IPS-NIHi11 (cell line): Measurements from ENCODE around the gene KAT14.
A peak's percentile ranks its signal among the peaks of the same experiment; 100 is the strongest.
"Not testable (repeated sequence)": the region's sequence is repeated elsewhere in the genome, so short reads cannot be mapped to it uniquely, and the experiment has no call there.

Experiments used
- DNase-seq: peaks from one replicate; pipeline ENCODE4 v3.0.0; 2012; ENCODE audit warnings: mixed read lengths, low spot score

The KAT14 gene, protein sequence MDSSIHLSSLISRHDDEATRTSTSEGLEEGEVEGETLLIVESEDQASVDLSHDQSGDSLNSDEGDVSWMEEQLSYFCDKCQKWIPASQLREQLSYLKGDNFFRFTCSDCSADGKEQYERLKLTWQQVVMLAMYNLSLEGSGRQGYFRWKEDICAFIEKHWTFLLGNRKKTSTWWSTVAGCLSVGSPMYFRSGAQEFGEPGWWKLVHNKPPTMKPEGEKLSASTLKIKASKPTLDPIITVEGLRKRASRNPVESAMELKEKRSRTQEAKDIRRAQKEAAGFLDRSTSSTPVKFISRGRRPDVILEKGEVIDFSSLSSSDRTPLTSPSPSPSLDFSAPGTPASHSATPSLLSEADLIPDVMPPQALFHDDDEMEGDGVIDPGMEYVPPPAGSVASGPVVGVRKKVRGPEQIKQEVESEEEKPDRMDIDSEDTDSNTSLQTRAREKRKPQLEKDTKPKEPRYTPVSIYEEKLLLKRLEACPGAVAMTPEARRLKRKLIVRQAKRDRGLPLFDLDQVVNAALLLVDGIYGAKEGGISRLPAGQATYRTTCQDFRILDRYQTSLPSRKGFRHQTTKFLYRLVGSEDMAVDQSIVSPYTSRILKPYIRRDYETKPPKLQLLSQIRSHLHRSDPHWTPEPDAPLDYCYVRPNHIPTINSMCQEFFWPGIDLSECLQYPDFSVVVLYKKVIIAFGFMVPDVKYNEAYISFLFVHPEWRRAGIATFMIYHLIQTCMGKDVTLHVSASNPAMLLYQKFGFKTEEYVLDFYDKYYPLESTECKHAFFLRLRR

DNA sequence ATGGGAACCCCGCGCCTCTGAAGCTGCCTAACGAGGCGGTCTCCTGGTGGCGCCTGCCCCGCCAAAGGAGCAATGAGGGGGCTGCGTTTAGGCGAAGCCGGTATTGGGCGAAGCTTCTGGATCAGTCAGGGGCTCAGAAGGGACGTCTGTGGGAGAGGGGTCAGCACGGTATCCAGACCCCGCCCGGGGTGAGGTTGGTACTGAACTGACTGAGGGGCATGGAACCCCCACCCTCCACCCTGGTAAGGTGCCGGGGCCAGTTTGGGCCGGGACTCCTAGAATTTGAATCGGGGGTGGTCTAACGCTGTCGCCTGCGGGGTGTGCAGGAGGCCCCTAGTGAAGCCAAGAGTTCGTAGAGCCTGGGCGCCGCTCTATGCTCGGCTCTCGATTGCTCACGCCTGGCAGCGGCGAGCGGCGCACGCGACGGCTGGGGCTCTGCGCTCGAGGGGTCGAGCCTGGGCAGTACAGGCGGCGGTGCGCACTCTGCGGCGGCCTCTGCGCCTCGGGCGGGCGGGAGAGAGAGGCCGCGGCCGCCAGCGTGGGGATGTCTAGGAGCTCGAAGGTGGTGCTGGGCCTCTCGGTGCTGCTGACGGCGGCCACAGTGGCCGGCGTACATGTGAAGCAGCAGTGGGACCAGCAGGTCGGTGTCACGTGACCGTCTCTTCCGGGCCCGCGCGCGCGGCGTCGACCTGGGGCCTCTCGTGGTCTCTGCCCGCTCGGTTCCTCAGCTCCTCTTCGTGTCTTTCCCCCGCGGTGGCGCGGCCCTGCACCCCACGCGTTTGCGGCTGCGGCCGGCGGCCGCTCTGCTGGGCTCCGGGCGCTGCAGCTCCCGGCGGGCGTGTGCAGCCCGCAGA is at the start of gene KAT14, which contains the start of gene PET117:
Gene KAT14, plus strand, starts transcription at position 452 of the 854 bp plus-strand sequence. CDS start 4,798 bp downstream, outside the sequence.
Gene PET117, plus strand, starts transcription at position 452 of the 854 bp plus-strand sequence. Its CDS starts 93 bp downstream, at position 545.
- DNase-seq: peak; percentile 93

GRCh38 chr20:18088298-18088697 is 49.4 kb upstream of the KAT14 start:
- not testable (repeated sequence) for DNase-seq

DNA sequence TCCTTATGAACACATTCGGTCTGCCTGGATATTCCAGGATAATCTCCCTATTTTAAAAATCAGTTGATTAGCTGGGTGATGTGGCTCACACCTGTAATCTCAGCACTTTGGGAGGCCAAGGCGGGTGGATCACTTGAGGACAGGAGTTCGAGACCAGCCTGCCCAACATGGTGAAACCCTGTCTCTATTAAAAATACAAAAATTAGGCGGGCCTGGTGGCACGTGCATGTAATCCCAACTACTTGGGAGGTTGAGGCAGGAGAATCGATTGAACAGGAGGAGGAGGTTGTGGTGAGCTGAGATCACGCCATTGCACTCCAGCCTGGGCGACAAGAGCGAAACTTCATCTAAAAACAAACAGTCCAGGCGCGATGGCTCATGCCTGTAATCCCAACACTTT is 48.8 kb upstream of the KAT14 start:
- not testable (repeated sequence) for DNase-seq

- DNase-seq: no peak
Observed at GRCh38 chr20:18090044-18090443, 47.6 kb upstream of the KAT14 start.

DNA sequence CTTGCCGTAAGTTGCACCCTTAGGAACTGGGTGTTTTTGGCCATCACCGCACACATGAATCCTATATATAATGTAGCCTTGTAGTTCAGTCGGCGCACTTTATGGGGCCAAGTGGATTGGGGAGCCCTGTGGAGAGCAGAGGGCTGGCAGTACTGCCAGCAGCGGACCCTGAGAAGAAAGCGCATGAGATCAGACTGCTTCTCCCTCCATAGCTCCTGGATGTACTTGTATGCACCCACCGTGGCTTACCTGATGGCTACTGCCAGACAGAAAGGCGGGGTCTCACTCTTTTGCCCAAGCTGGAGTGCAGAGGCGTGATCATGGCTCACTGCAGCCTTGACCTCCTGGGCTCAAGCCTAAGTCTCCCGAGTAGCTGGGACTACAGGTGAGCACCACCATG is 47.2 kb upstream of the KAT14 start:
- no peak for DNase-seq

DNA sequence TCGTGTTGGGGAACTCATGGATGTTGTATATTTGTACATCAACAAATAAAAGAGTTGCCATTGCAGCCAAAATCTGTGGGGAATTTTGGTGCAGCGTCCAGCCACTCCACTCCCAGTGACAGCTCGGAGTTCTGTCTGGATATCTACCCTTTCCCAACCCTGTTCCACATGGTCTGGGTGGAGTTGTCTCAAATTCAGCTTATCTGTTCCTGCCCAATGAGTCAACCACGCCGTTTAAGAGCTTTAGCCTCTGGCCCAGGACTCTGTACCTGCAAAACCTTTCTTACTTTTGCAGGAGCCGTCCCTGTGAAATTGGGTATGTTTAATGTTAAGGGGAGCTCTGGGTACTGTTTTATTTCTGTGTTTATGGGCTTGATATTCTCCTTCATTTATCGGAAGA is 46.0 kb upstream of the KAT14 start:
- DNase-seq: no peak

DNA sequence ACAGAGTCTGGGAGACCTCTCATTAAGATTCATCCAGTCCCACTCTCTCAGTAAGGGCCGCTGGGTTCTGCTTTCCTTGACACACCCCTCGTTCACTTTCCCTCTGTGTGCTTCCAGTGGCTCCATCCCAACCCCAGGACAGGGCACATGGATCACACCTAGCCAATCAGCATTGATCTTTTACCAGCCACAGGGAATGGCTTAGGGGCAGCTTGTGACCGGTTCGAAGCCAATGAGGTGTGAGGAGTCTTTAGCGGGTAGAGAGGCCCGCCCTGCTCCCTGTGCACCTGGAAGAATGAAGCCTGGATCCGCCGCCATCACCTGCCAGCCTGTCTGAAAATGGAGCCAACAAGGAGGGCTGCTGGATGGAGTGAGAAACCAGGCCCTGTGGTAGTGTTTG is 44.8 kb upstream of the KAT14 start:
- DNase-seq: peak; percentile 31

DNA sequence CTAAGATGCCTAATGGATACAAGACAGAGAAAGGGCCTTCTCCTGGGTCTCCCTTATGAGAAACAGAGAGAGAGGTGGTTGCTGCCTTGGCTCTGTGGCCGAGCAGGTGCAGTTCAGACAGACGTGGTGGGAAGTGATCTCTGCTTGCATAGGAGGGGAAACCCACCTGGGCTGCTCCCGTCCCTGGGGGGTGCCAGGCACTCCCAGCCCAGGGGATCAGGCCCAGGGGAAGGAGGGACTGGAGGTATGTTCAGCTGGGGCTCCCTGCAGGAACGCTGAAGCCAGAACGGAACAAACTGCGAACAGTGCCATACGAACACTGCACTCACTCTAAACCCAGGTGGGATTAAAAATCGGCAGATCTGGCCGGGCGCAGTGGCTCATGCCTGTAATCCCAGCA is 44.3 kb upstream of the KAT14 start:
- DNase-seq: no peak

- no peak for DNase-seq
Observed at GRCh38 chr20:18094191-18094590, 43.5 kb upstream of the KAT14 start.

DNA sequence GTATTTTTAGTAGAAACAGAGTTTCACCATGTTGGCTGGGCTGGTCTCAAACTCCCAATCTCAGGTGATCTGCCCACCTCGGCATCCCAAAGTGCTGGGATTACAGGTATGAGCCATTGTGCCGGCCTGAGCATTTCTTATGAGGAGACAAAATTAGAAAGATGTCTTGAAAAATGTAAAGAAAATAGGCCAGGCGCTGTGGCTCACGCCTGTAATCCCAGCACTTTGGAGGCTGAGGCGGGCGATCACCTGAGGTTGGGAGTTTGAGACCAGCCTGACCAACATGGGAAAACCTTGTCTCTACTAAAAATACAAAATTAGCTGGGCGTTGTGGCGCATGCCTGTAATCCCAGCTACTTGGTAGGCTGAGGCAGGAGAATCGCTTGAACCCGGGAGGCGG is 37.1 kb upstream of the KAT14 start:
- DNase-seq: not testable (repeated sequence)

DNA sequence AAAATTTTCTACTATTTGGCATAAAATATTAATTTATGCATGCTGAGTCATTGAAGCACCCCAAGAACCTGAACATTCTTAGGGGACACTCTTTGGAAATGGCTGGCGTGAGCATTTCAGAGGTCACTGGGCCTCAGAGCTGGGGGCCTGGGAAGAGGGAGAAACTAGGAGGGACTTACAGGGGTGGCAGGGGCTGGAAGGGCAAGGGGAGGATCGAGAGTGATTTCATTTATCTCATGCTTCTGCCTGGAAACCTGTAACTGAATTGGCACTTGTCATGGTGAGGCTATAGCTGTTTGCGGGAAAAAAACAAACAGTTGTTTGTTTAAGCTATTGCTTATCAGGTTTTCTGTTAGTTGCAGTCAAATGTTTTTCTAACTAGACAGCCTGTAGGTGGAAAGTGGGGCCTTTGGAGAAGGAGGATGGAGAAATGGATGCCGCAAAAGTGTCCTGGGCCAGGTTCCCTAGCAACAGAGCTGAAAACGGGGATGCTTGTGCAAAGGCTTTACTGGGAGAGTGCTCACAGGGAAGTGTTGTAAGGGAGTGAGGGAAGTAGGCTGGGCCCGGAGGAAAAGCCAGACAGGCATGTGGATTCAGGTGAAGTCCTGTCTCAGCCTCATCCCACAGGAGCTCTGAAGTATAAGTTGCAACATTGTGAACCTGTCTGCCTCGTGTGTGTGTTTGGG is 36.4 kb upstream of the KAT14 start:
- DNase-seq: peak; percentile 46

DNA sequence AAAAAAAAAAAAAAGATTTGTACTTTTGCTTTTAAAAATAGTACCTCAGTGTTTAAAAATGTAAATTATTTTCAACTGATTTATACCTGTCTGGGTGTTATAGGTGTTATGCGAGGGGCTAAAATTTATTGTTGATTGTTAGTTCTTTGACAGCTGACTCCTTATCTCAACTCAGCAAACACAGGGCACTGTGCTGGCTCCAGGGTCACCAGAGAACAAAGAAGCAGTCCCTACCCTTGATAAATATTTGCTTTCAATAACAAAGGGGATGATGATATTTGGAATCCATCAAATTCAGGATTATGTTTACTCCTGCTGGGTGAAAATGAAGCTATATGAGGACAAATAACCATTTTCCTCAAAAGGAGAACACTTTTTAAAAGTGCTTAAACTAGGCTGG is 34.2 kb upstream of the KAT14 start:
- DNase-seq: no peak

GRCh38 chr20:18108326-18108725 is 29.3 kb upstream of the KAT14 start:
- DNase-seq: no peak

- DNase-seq: not testable (repeated sequence)
Observed at GRCh38 chr20:18128574-18128973, 9.1 kb upstream of the KAT14 start.

DNA sequence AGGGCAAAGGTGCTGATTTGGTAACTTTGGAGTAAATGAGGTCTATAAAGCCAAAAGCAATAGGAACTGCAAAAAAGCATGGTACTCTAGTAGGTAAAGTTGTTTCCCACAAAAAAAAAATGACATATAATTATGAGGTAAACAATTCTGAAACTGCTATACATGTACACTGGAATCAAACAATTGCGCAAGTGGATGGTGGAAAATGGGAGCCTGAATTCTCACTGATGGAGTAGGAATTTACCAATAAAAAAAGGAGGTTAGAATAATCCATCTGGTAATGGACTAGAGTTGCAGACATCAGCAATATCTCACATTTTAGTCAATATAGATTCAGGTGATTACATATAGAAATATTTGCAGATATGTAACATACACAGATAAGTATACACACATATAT is 5.0 kb upstream of the KAT14 start:
- DNase-seq: no peak

DNA sequence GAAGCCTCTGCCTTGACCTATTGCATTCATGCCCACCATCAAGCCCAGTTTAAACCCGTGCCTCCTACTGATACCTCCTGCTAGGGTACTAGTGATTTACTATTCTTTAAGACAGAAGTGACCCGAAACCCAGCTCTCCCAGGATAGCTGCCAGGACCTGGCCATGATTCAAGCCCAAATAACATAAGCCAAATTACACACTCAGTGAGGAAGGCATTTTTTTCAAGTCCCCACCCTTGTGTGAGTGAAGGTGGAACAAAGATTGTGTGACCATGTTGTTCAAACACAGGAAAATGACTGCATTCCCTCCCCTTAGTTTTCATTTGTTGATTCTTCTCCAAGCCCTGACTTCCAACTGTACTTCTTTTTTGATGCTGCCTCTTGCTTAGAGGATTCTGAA is 3.7 kb upstream of the KAT14 start:
- no peak for DNase-seq

GRCh38 chr20:18138266-18138582 is 561 bp downstream of the KAT14 start:
- DNase-seq: no peak

- no peak for DNase-seq
Observed at GRCh38 chr20:18138639-18139583, 1.2 kb downstream of the KAT14 start.

GRCh38 chr20:18139832-18140231 is 2.2 kb downstream of the KAT14 start:
- no peak for DNase-seq

DNA sequence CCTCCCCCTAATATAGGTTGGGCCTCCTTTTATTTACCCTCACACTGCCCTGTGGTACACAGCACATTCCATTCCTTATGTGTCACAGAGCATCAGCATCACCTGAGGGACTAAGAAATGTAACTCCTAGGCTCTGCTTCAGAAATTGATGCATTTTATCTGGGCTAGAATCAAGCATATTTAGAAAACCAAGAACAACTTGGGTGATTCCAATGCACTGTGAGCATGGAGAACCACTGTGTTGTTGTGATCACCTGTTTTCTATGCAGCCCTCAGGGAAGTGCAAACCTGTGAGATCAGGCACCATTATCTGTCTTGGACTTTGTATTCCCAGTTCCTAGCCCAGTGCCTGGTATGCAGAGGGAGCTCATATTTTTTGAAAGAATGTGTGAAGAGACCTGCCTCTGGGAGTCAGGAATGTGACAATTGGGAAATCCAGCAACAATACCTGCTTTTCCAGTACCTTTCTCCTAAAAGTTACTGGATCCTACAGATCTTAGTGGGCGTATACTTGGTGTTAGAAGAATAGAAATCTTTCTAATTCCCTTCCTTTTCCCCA is 7.0 kb downstream of the KAT14 start:
- DNase-seq: no peak
